HG02759 (cell line): ENCODE measurements around the gene NCBP1.

Source experiments
- ATAC-seq: cut with Tn5 transposase; IDR thresholded peaks from one replicate; pipeline ENCODE4 v1.9.1; 2021; ENCODE audit warnings: mild to moderate bottlenecking, moderate library complexity; ENCODE audit not compliant: unreplicated experiment

NCBP1 gene

DNA sequence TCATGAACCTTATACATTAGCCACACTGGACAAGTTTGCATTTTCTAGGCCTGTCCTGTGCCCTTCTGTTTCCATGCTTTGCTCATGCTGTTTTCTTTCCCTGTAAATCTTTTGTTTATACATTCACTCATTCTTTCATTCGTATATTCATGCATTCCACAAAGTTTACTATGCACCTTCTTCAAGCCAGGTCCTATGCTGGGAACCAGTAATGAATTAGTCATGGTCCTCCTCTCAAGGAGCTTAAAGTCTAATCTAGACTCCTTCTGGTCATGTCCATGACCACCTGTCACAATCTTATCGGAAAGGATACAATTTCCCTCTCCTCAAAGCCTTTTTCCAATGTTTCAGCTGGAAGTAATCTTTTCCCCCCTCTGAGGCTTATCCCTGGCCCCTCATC is 72.6 kb downstream of the NCBP1 start:
- no peak for ATAC-seq

GRCh38 chr9:97710356-97711222 is 77.0 kb downstream of the NCBP1 start:
- ATAC-seq, result peak; percentile 70

- no peak for ATAC-seq
Measured at GRCh38 chr9:97711223-97711626, 77.6 kb downstream of the NCBP1 start.

DNA sequence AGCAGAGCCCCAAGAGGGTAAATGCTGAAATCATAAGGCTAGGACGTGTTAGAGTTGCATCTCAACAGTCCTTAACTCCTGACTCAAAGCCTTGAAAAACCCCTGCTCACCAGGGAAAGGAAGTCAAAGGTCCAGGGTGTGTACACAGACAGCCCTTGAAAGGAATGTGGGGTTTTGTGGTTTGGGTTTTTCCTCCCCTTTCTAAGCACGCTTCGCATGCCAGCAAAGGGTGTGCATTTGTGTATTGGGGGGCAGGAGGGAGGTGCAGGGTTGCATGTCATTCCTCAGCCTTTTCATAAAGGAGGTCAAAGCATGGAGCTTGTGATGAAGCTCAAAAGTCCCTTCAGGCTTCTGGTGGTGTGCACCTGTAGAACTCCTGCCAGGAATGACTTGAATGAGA is 80.8 kb downstream of the NCBP1 start:
- ATAC-seq, result no peak

- no peak for ATAC-seq
Measured at GRCh38 chr9:97717866-97718265, 84.2 kb downstream of the NCBP1 start.

DNA sequence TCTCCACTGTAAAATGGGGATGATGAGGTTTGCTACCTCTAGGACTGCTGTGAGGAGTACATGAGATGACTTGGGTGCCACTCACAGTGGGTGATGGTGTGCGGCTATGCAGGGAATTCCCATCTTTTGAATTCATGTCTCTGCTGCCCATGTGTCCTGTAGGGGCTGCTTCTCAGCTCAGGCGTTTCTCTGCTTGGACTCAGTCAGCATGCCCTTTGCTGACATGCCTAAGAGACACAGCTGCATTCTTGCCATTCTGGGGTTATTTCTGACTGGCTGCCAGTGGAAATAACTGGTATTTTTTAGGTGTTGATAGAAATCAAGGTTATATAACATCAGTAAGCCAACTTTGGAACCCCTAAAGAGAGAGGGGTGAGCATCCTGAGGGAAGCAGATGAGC is 87.8 kb downstream of the NCBP1 start:
- ATAC-seq, result no peak

GRCh38 chr9:97722331-97722730 is 88.7 kb downstream of the NCBP1 start:
- ATAC-seq, result no peak
